ENCODE measurements around the gene LYPD3.

LYPD3 gene

GRCh38 chr19:43486412-43486811 is 21.0 kb upstream of the LYPD3 start:
- no peak for DNase-seq (ENCODE audit: low read depth)
- no peak for TF ChIP-seq CTCF (IDR thresholded peaks at IDR 0.05; ENCODE audit: insufficient read depth, low read depth, low read length, missing control alignments)
- no peak overlapping the region for H3K4me3 ChIP-seq (ENCODE audit: low read depth, low read length)

- no peak for DNase-seq (ENCODE audit: low read depth)
- H3K4me3 ChIP-seq (ENCODE audit: low read depth, low read length) = no peak overlapping the region
- TF ChIP-seq CTCF (IDR thresholded peaks at IDR 0.05; ENCODE audit: insufficient read depth, low read depth, low read length, missing control alignments) = no peak
Measured at GRCh38 chr19:43485951-43486350, 20.5 kb upstream of the LYPD3 start.

DNA sequence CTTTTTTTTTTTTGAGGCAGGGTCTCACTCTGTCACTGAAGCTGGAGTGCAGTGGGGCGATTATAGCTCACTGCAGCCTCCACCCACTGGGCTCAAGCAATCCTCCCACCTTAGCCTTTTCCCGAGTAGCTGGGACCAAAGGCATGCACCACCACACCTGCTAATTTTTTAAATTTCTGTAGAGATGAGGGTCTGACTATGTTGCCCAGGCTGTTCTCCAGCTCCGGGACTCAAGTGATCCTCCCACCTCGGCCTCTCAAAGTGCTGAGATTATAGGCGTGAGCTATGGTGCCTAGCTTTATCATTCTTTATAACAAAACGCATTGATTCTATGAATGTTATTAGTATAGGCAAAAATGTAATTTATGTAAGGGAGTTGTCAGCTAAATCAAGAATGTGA is 17.9 kb upstream of the LYPD3 start:
- H3K4me3 ChIP-seq (ENCODE audit: low read depth, low read length) = no peak overlapping the region
- no peak for DNase-seq (ENCODE audit: low read depth)
- no peak for TF ChIP-seq CTCF (IDR thresholded peaks at IDR 0.05; ENCODE audit: insufficient read depth, low read depth, low read length, missing control alignments)

DNA sequence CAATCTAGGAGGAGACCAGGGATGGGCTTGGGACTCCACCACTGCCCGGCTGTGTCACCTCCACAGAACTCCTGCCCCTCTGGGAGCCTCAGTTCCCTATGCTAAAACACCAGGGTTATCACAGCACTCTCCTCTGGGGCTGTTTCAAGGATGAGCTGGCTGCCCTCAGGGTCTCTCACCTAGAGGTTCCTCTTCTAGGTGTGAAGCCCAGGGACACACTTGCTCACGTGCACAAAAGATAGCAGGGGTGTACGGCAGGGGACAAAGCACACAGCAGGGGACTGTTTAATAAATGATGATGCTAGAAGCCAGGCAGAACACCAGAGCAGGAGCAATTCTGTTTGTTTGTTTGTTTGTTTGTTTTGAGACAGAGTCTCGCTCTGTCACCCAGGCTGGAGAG is 16.8 kb upstream of the LYPD3 start:
- H3K4me3 ChIP-seq (ENCODE audit: low read depth, low read length) = no peak overlapping the region
- DNase-seq (ENCODE audit: low read depth) = no peak
- no peak for TF ChIP-seq CTCF (IDR thresholded peaks at IDR 0.05; ENCODE audit: insufficient read depth, low read depth, low read length, missing control alignments)

- DNase-seq (ENCODE audit: low read depth) = no peak
- no peak overlapping the region for H3K4me3 ChIP-seq (ENCODE audit: low read depth, low read length)
- TF ChIP-seq CTCF (IDR thresholded peaks at IDR 0.05; ENCODE audit: insufficient read depth, low read depth, low read length, missing control alignments) = no peak
Measured at GRCh38 chr19:43481701-43482100, 16.3 kb upstream of the LYPD3 start.

DNA sequence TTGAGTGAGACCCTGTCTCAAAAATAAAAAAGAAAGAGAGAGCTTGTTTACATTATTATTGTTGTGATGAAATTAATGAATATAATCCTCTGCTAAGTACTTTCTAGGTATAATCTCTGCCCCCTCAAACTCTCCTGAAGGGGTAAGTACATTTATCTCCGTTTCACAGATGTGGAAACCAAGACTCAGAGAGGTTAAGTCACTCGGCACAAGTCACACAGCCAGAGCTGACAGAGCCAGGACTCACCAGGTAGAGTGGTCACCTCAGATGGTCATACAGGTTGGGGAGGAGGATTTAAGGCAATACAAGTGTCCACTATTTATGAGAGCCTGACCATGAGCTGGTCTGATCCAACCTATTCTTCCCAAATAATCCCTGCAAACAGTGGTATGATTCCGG is 15.2 kb upstream of the LYPD3 start:
- DNase-seq (ENCODE audit: low read depth) = no peak
- TF ChIP-seq CTCF (IDR thresholded peaks at IDR 0.05; ENCODE audit: insufficient read depth, low read depth, low read length, missing control alignments) = no peak

GRCh38 chr19:43479961-43480561 is 14.7 kb upstream of the LYPD3 start:
- no peak for TF ChIP-seq CTCF (IDR thresholded peaks at IDR 0.05; ENCODE audit: insufficient read depth, low read depth, low read length, missing control alignments)
- DNase-seq (ENCODE audit: low read depth) = no peak
- no peak overlapping the region for H3K4me3 ChIP-seq (ENCODE audit: low read depth, low read length)

More for the DNA sequence above, 15.2 kb upstream of the LYPD3 start:
- no peak overlapping the region for H3K4me3 ChIP-seq (ENCODE audit: low read depth, low read length)

All from GM12865 (cell line).